Keratinocyte (primary cell): Measurements from ENCODE around the gene IGFLR1. TPM values are rescaled to one million over a fixed set of nuclear protein-coding genes. Genes with fewer than 3 reads are reported as not detected.

Experiments used
- DNase-seq: peaks from one replicate; pipeline ENCODE4 v3.0.0-alpha.2; 2011; ENCODE audit warnings: low read depth, missing footprints, low spot score
- FAIRE-seq: peaks from 2 replicates; lab custom pipeline; 2011; peaks lifted over from hg19 to GRCh38; lab: Jason Lieb, UNC
- H2AFZ ChIP-seq: 2 replicates; pipeline ENCODE4 v1.6.0; 2012; ENCODE audit warnings: low read length, control low read depth, inconsistent platforms; ENCODE audit not compliant: control insufficient read depth
- H3K27ac ChIP-seq: 2 replicates; pipeline ENCODE4 v1.5.1; 2011; ENCODE audit warnings: low read length; ENCODE audit not compliant: control insufficient read depth, insufficient read depth
- H3K27me3 ChIP-seq: 3 replicates; pipeline ENCODE4 v1.6.0; 2011; ENCODE audit warnings: low read length; ENCODE audit not compliant: control insufficient read depth, insufficient read depth; ENCODE audit errors: extremely low read depth
- H3K36me3 ChIP-seq, 2 experiments: 2 replicates in 1 of 2; 3 replicates in 1 of 2; pipeline ENCODE4 v1.5.1; 2011; ENCODE audit warnings: low read length in 2 of 2, mild to moderate bottlenecking in 1 of 2; ENCODE audit not compliant: control insufficient read depth in 2 of 2, insufficient read depth in 2 of 2; ENCODE audit errors: extremely low read depth in 1 of 2
- H3K4me1 ChIP-seq: 3 replicates; pipeline ENCODE4 v1.5.1; 2011; ENCODE audit warnings: low read length; ENCODE audit not compliant: control insufficient read depth, insufficient read depth; ENCODE audit errors: extremely low read depth
- H3K4me2 ChIP-seq: 3 replicates; pipeline ENCODE4 v1.6.0; 2011; ENCODE audit warnings: low read depth, low read length; ENCODE audit not compliant: control insufficient read depth, insufficient read depth; ENCODE audit errors: extremely low read depth
- H3K4me3 ChIP-seq, 3 experiments: fragments of 200-600 bp in 1 of 3; sonication (generic) in 1 of 3; 2 replicates in 2 of 3; 3 replicates in 1 of 3; pipeline ENCODE4 v1.5.1; 2011 to 2016; ENCODE audit warnings: low read length in 3 of 3, mild to moderate bottlenecking in 3 of 3, control low read depth in 2 of 3, inconsistent platforms in 1 of 3, low read depth in 1 of 3, mixed read lengths in 1 of 3, mixed run types in 1 of 3, moderate library complexity in 1 of 3; ENCODE audit not compliant: control insufficient read depth in 2 of 3, insufficient read depth in 2 of 3; ENCODE audit errors: extremely low read depth in 1 of 3
- H3K79me2 ChIP-seq: 2 replicates; pipeline ENCODE4 v1.6.0; 2012; ENCODE audit warnings: low read length; ENCODE audit not compliant: control insufficient read depth, insufficient read depth
- H3K9ac ChIP-seq: 3 replicates; pipeline ENCODE4 v1.6.0; 2011; ENCODE audit warnings: low read length; ENCODE audit not compliant: control insufficient read depth, insufficient read depth; ENCODE audit errors: extremely low read depth
- H3K9me1 ChIP-seq: 3 replicates; pipeline ENCODE4 v1.6.0; 2011; ENCODE audit warnings: low read length; ENCODE audit not compliant: control insufficient read depth, insufficient read depth; ENCODE audit errors: extremely low read depth
- H3K9me3 ChIP-seq: 2 replicates; pipeline ENCODE4 v1.5.1; 2012; ENCODE audit warnings: low read depth, low read length; ENCODE audit not compliant: control insufficient read depth
- H4K20me1 ChIP-seq: 3 replicates; pipeline ENCODE4 v1.6.0; 2011; ENCODE audit warnings: low read length; ENCODE audit not compliant: control insufficient read depth, insufficient read depth; ENCODE audit errors: extremely low read depth
- EZH2 ChIP-seq: IDR thresholded peaks from one replicate; pipeline ENCODE4 v1.6.1; 2012; ENCODE audit warnings: inconsistent platforms, mild to moderate bottlenecking, low read length, moderate library complexity
- dilution Hi-C: fragments of 300-500 bp; cut with MboI; formaldehyde crosslinking; loops from one replicate; pipeline ENCODE4 v1.7.0; 2020; ENCODE audit warnings: low sequenced_read_pairs; ENCODE audit not compliant: extremely low pct_ligation_motif_present
- polyA plus RNA-seq, 5 experiments: library from polyadenylated mRNA; depleted of rRNA in 3 of 5; stranded (reverse) in 3 of 5; stranded (forward) in 1 of 5; unstranded in 1 of 5; fragments of >200 nt; gene quantifications; 1 replicate in 1 of 5; 2 replicates in 3 of 5; 3 replicates in 1 of 5; pipeline versions ENCODE4 v1.2.1 to v1.2.3, GENCODE V29; 2011 to 2012; ENCODE audit warnings: missing spikeins in 2 of 5, low read depth in 1 of 5, low replicate concordance in 1 of 5
- TF ChIP-seq, protein P1 (sequence below), 3 experiments: IDR thresholded peaks in 1 of 3; conservative IDR thresholded peaks in 1 of 3; optimal IDR thresholded peaks in 1 of 3; 2 replicates in 2 of 3; 3 replicates in 1 of 3; pipeline versions ENCODE3 to v1.5.1; 2011; ENCODE audit warnings: low read length in 3 of 3, mild to moderate bottlenecking in 3 of 3, moderate library complexity in 2 of 3, control low read depth in 1 of 3, inconsistent platforms in 1 of 3; ENCODE audit not compliant: insufficient read depth in 2 of 3; ENCODE audit errors: extremely low read depth in 1 of 3

The IGFLR1 gene
- polyA plus RNA-seq, 1 donor (not counting 4 experiments of a cell fraction or from before 2014, with no cell fraction given): 0.34 TPM

DNA sequence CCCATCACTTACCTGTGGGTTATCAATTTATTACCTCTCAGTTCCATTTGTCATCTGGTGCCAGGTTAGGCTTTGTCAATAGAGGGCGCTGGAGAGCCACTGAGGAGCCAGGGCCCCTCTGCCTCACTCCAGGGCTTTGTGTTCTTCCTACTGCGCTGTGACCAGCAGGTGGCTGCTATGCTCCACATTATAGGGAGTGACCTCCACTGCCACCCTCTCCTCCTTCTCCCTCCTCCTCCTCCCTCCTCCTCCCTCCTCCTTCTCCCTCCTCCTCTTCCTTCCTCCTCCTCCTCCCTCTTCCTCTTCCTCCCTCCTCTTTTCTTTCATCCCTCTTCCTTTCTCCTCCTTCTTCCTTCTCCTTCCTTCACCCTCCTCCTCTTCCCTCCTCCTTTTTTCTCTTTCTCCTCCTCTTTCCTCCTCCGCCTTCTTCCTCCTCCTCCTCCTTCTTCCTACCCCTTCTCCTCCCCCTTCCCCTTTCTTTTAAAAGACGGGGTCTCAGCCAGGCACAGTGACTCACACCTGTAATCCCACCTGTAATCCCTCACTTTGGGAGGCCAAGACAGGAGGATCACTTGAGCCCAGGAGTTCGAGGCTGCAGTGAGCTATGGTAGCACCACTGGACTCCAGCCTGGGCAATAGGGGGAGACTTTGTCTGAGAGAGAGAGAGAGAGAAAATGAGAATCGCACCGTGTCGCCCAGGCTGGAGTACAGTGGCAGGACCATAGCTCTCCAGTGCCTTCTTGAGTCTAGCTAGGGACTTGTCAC is 48.2 kb downstream of the IGFLR1 start:
- Histone ChIP-seq H3K4me2 (no peak overlapping the region), H3K27ac (no peak overlapping the region), H3K4me3 (no peak overlapping the region), H3K27me3 (no peaks in the 10 kb centered on the region), H3K79me2 (no peaks in the 10 kb centered on the region), H3K9me1 (no peaks in the 10 kb centered on the region), H3K4me1 (no peaks in the 10 kb centered on the region), H3K9ac (no peak overlapping the region), H3K9me3 (no peaks in the 10 kb centered on the region), H2AFZ (no peak overlapping the region), H3K36me3 (no peaks in the 10 kb centered on the region), H4K20me1 (no peaks in the 10 kb centered on the region)
- TF ChIP-seq EZH2: no peak
- TF ChIP-seq, protein P1, sequence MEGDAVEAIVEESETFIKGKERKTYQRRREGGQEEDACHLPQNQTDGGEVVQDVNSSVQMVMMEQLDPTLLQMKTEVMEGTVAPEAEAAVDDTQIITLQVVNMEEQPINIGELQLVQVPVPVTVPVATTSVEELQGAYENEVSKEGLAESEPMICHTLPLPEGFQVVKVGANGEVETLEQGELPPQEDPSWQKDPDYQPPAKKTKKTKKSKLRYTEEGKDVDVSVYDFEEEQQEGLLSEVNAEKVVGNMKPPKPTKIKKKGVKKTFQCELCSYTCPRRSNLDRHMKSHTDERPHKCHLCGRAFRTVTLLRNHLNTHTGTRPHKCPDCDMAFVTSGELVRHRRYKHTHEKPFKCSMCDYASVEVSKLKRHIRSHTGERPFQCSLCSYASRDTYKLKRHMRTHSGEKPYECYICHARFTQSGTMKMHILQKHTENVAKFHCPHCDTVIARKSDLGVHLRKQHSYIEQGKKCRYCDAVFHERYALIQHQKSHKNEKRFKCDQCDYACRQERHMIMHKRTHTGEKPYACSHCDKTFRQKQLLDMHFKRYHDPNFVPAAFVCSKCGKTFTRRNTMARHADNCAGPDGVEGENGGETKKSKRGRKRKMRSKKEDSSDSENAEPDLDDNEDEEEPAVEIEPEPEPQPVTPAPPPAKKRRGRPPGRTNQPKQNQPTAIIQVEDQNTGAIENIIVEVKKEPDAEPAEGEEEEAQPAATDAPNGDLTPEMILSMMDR (optimal IDR thresholded peaks at IDR 0.05 in 1 of 3, IDR thresholded peaks at IDR 0.05 in 1 of 3, conservative IDR thresholded peaks at IDR 0.05 in 1 of 3; ENCODE audit: extremely low read depth in 1 of 3, insufficient read depth in 2 of 3, low read length in 3 of 3): peak; percentile 98 to 100 (median 99)
- DNase-seq: peak; percentile 35
- FAIRE-seq: peak; percentile 83
- dilution Hi-C loops: no loop called here

DNA sequence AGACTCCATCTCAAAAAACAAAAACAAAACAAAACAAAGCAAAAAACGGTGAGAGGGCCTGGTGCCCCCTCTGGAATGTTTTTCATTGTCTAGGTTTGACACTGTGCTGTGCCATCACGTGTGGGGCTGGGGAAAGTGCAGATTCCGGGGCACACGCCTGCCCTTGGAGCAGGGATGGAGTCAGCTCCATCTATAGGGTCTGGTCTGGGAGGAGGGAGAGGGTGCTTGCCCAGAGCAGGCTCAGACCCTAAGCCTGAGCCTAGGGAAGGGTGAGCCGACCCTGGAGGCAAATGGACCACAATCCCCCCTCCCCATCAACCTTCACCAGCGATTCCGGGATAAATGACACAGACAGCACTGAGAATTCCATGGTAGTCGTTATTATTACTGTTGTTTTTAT is 48.8 kb downstream of the IGFLR1 start:
- DNase-seq (no peak), FAIRE-seq (no peak)
- TF ChIP-seq, protein P1 (optimal IDR thresholded peaks at IDR 0.05 in 1 of 3, IDR thresholded peaks at IDR 0.05 in 1 of 3, conservative IDR thresholded peaks at IDR 0.05 in 1 of 3; ENCODE audit: extremely low read depth in 1 of 3, insufficient read depth in 2 of 3, low read length in 3 of 3): no peak
- no peak for TF ChIP-seq EZH2
- H3K27ac ChIP-seq: no peak overlapping the region
- no peaks in the 10 kb centered on the region for H3K9me3 ChIP-seq
- H3K36me3 ChIP-seq: no peaks in the 10 kb centered on the region
- no peaks in the 10 kb centered on the region for H3K9me1 ChIP-seq
- no peak overlapping the region for H3K4me2 ChIP-seq
- no peak overlapping the region for H3K9ac ChIP-seq
- H3K27me3 ChIP-seq: no peaks in the 10 kb centered on the region
- no peaks in the 10 kb centered on the region for H3K79me2 ChIP-seq
- no peak overlapping the region for H3K4me3 ChIP-seq
- H2AFZ ChIP-seq: no peak overlapping the region
- H3K4me1 ChIP-seq: no peaks in the 10 kb centered on the region
- dilution Hi-C loops: no loop called here
- no peaks in the 10 kb centered on the region for H4K20me1 ChIP-seq
